Stimulated activated CD8-positive, alpha-beta memory T cell treated with anti-CD3 and anti-CD28 coated beads, Interleukin-4, amount 100 ng/mL, for 1 hour (primary cell): ENCODE results near the gene MS4A18.
"Not testable (repeated sequence)": the region's sequence is repeated elsewhere in the genome, so short reads cannot be mapped to it uniquely, and the experiment has no call there.

Experiments
- DNase-seq, 2 donors: peaks; one replicate each; pipeline ENCODE4 v3.0.0-alpha.2; 2020; ENCODE audit warnings: low read depth in 2 of 2, low spot score in 1 of 2

The MS4A18 gene

GRCh38 chr11:60724420-60724819 lies at the start of gene MS4A18:
Gene MS4A18, plus strand, starts transcription at chr11:60724720.
- DNase-seq, result no peak

- DNase-seq, result not testable (repeated sequence)
These were observed 46.3 kb upstream of the MS4A18 start for GRCh38 chr11:60678231-60678630.

- DNase-seq, result no peak
These were observed 44.6 kb upstream of the MS4A18 start for GRCh38 chr11:60679879-60680278.

GRCh38 chr11:60680455-60681119 lies 43.9 kb upstream of the MS4A18 start:
- DNase-seq, result no peak

- DNase-seq, result not testable (repeated sequence)
These were observed 40.0 kb upstream of the MS4A18 start for GRCh38 chr11:60684541-60684848.

- no peak for DNase-seq
These were observed 32.9 kb upstream of the MS4A18 start for GRCh38 chr11:60691661-60692060.

- no peak for DNase-seq
These were observed 25.2 kb upstream of the MS4A18 start, which contains the start of gene MS4A8 for GRCh38 chr11:60699284-60699691. Gene MS4A8, plus strand, starts transcription at chr11:60699612. Its CDS starts 1,249 bp downstream, at chr11:60700861.

GRCh38 chr11:60699936-60700335 lies 24.6 kb upstream of the MS4A18 start:
- no peak for DNase-seq

- DNase-seq, result no peak
These were observed 23.6 kb upstream of the MS4A18 start for GRCh38 chr11:60700689-60701468.

- DNase-seq, result no peak
These were observed 23.1 kb upstream of the MS4A18 start for GRCh38 chr11:60701469-60701818.

- no peak for DNase-seq
These were observed 21.1 kb upstream of the MS4A18 start for GRCh38 chr11:60703374-60703773.

- DNase-seq, result no peak
These were observed 18.6 kb upstream of the MS4A18 start for GRCh38 chr11:60705895-60706294.

- no peak for DNase-seq
These were observed 17.6 kb upstream of the MS4A18 start for GRCh38 chr11:60706931-60707330.

GRCh38 chr11:60710482-60710881 lies 14.0 kb upstream of the MS4A18 start:
- DNase-seq, result no peak

GRCh38 chr11:60711276-60711675 lies 13.2 kb upstream of the MS4A18 start:
- no peak for DNase-seq

- not testable (repeated sequence) for DNase-seq
These were observed 11.1 kb upstream of the MS4A18 start for GRCh38 chr11:60713423-60713822.

GRCh38 chr11:60717956-60718355 lies 6.6 kb upstream of the MS4A18 start:
- no peak for DNase-seq

GRCh38 chr11:60718524-60719316 lies 5.8 kb upstream of the MS4A18 start:
- no peak for DNase-seq

GRCh38 chr11:60719391-60719790 lies 5.1 kb upstream of the MS4A18 start:
- DNase-seq, result no peak

- no peak for DNase-seq
These were observed 4.1 kb upstream of the MS4A18 start for GRCh38 chr11:60720460-60720859.

GRCh38 chr11:60725592-60725991 lies 1.1 kb downstream of the MS4A18 start:
- no peak for DNase-seq

- no peak for DNase-seq
These were observed 7.1 kb downstream of the MS4A18 start for GRCh38 chr11:60731586-60731985.
